ENCODE data around the gene GGT5. TPM values are rescaled to one million over a fixed set of nuclear protein-coding genes. Genes with fewer than 3 reads are reported as not detected.

GGT5 gene
- total and polyA plus RNA-seq, 2 of the 13 experiments (the other 11 are each of a cell fraction or from before 2014, with no cell fraction given), result 0.69 to 3.1 TPM

DNA sequence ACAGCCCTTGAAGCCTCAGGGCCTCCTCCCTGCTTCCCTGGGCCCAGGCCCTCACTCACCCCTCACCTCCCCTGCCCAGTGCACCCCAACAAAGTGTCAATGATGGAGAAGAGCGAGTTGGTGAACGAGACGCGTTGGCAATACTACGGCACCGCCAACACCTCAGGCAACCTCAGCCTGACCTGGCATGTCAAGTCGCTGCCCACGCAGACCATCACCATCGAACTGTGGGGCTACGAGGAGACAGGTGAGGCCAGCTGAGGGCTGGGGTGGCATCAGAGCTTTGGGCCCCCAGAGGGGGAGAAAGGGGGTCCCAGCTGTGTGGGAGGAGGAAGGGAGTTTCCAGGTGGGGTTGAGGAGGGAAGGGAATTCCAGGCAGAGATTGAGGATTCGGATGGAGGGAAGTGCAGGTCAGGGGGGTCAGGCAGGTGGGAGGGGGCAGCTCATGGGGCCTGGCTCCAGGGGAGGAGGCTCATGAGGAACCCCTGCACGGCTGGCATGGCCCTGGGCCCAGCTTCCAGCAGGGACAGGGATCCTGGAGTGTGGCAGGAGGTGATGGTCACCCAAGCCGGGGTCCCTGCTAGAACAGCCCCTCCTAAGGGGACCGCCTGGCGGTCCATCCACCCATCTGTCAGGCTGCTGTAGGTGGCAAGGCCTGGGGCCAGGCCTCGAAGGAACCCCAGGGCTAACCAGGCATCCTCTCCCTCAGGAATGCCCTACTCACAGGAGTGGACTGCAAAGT is 60.7 kb downstream of the GGT5 start:
- Histone ChIP-seq H3K36me3 (replicated peaks in 1 of 2; ENCODE audit: control insufficient read depth in 1 of 2, insufficient read depth in 2 of 2, low read length in 2 of 2) (no peaks in the 10 kb centered on the region), H3K4me1 (ENCODE audit: insufficient read depth, low read length) (peaks cover 23% of the 10 kb centered on the region), H3K27me3 (ENCODE audit: control insufficient read depth in 1 of 2, insufficient read depth in 2 of 2, low read length in 2 of 2) (no peaks in the 10 kb centered on the region), H3K27ac (ENCODE audit: extremely low read length, insufficient read depth, low read length) (no peak overlapping the region), H4K20me1 (ENCODE audit: insufficient read depth, low read length) (no peaks in the 10 kb centered on the region), H3K9ac (ENCODE audit: insufficient read depth, low read depth, low read length) (no peak overlapping the region), H2AFZ (ENCODE audit: low read length) (no peak overlapping the region), H3K9me3 (ENCODE audit: low read length) (no peaks in the 10 kb centered on the region), H3K4me2 (ENCODE audit: low read depth, low read length) (no peak overlapping the region), H3K79me2 (ENCODE audit: insufficient read depth, low read length) (no peaks in the 10 kb centered on the region), H3K4me3 (replicated peaks in 1 of 3; ENCODE audit: insufficient read depth in 1 of 3, low read depth in 2 of 3, low read length in 3 of 3) (no peak overlapping the region)
- 85% methylated on average over 10 of the region's 16 CpGs for WGBS (ENCODE audit: low lambda C conversion rate)
- no peak for FAIRE-seq
- ATAC-seq, result no peak
- CTCF ChIA-PET (ENCODE audit: low intra/inter-chr PET ratio, low total read pairs), result no interaction called here
- in situ Hi-C loops (cut with HindIII; ENCODE audit: extremely low pct_ligation_motif_present, low pct_unique_long_range_greater_than_20kb), result no loop called here
- intact Hi-C loops (cut with micrococcal nuclease; ENCODE audit: unreplicated experiment), result no loop called here
- POLR2A ChIA-PET, result no interaction called here
- no peak for TF ChIP-seq ZNF329 (CRISPR knock-in tag; IDR thresholded peaks at IDR 0.05; ENCODE audit: low read depth)
- TF ChIP-seq NFATC3 (CRISPR knock-in tag; IDR thresholded peaks at IDR 0.05), result no peak
- TF ChIP-seq SMARCE1 (IDR thresholded peaks at IDR 0.05; ENCODE audit: borderline replicate concordance), result no peak
- TF ChIP-seq ZNF766 (CRISPR knock-in tag; IDR thresholded peaks at IDR 0.05; ENCODE audit: borderline replicate concordance), result no peak
- TF ChIP-seq, protein P1, sequence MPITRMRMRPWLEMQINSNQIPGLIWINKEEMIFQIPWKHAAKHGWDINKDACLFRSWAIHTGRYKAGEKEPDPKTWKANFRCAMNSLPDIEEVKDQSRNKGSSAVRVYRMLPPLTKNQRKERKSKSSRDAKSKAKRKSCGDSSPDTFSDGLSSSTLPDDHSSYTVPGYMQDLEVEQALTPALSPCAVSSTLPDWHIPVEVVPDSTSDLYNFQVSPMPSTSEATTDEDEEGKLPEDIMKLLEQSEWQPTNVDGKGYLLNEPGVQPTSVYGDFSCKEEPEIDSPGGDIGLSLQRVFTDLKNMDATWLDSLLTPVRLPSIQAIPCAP (CRISPR knock-in tag; IDR thresholded peaks at IDR 0.05; ENCODE audit: low read depth), result no peak
- no peak for TF ChIP-seq ZNF17 (CRISPR knock-in tag; IDR thresholded peaks at IDR 0.05)
- no peak for DNase-seq (ENCODE audit: low spot score)
- BruUV-seq (replicated peaks), result no TSS peak

GRCh38 chr22:24183321-24184031 is 61.4 kb downstream of the GGT5 start:
- Histone ChIP-seq H3K9me3 (ENCODE audit: low read length) (no peaks in the 10 kb centered on the region), H4K20me1 (ENCODE audit: insufficient read depth, low read length) (no peaks in the 10 kb centered on the region), H2AFZ (ENCODE audit: low read length) (no peak overlapping the region), H3K4me1 (ENCODE audit: insufficient read depth, low read length) (peaks cover 23% of the 10 kb centered on the region), H3K4me3 (replicated peaks in 1 of 3; ENCODE audit: insufficient read depth in 1 of 3, low read depth in 2 of 3, low read length in 3 of 3) (no peak overlapping the region), H3K79me2 (ENCODE audit: insufficient read depth, low read length) (no peaks in the 10 kb centered on the region), H3K27ac (ENCODE audit: extremely low read length, insufficient read depth, low read length) (no peak overlapping the region), H3K27me3 (ENCODE audit: control insufficient read depth in 1 of 2, insufficient read depth in 2 of 2, low read length in 2 of 2) (no peaks in the 10 kb centered on the region), H3K4me2 (ENCODE audit: low read depth, low read length) (no peak overlapping the region), H3K9ac (ENCODE audit: insufficient read depth, low read depth, low read length) (no peak overlapping the region), H3K36me3 (replicated peaks in 1 of 2; ENCODE audit: control insufficient read depth in 1 of 2, insufficient read depth in 2 of 2, low read length in 2 of 2) (no peaks in the 10 kb centered on the region)
- CTCF ChIA-PET (ENCODE audit: low intra/inter-chr PET ratio, low total read pairs), result no interaction called here
- DNase-seq (ENCODE audit: low spot score) (no peak), FAIRE-seq (no peak), ATAC-seq (no peak)
- POLR2A ChIA-PET, result no interaction called here
- in situ Hi-C loops (cut with HindIII; ENCODE audit: extremely low pct_ligation_motif_present, low pct_unique_long_range_greater_than_20kb), result no loop called here
- intact Hi-C loops (cut with micrococcal nuclease; ENCODE audit: unreplicated experiment), result no loop called here
- WGBS (ENCODE audit: low lambda C conversion rate), result 81% methylated on average over 14 of the region's 24 CpGs
- no TSS peak for BruUV-seq (replicated peaks)
- TF ChIP-seq STAT5B (CRISPR knock-in tag; IDR thresholded peaks at IDR 0.05) (no peak), YEATS4 (CRISPR knock-in tag; IDR thresholded peaks at IDR 0.05; ENCODE audit: borderline replicate concordance) (no peak), ZSCAN31 (CRISPR knock-in tag; IDR thresholded peaks at IDR 0.05; ENCODE audit: low read depth) (no peak), ZNF333 (CRISPR knock-in tag; IDR thresholded peaks at IDR 0.05; ENCODE audit: borderline replicate concordance) (no peak), KLF15 (CRISPR knock-in tag; IDR thresholded peaks at IDR 0.05; ENCODE audit: borderline replicate concordance) (no peak), YEATS2 (CRISPR knock-in tag; IDR thresholded peaks at IDR 0.05; ENCODE audit: borderline replicate concordance) (no peak), ZNF780A (CRISPR knock-in tag; IDR thresholded peaks at IDR 0.05) (no peak)
- TF ChIP-seq, protein P2, sequence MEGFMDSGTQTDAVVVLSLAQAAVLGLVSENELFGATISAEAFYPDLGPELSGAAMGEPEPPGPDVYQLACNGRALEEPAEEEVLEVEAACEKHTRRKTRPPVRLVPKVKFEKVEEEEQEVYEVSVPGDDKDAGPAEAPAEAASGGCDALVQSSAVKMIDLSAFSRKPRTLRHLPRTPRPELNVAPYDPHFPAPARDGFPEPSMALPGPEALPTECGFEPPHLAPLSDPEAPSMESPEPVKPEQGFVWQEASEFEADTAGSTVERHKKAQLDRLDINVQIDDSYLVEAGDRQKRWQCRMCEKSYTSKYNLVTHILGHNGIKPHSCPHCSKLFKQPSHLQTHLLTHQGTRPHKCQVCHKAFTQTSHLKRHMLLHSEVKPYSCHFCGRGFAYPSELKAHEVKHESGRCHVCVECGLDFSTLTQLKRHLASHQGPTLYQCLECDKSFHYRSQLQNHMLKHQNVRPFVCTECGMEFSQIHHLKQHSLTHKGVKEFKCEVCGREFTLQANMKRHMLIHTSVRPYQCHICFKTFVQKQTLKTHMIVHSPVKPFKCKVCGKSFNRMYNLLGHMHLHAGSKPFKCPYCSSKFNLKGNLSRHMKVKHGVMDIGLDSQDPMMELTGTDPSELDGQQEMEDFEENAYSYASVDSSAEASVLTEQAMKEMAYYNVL (CRISPR knock-in tag; IDR thresholded peaks at IDR 0.05; ENCODE audit: borderline replicate concordance), result no peak

Measured in HepG2 (cell line).